ENCODE measurements around the gene ANKS6. TPM values are rescaled to one million over a fixed set of nuclear protein-coding genes. Genes with fewer than 3 reads are reported as not detected.

Gene ANKS6
- total and polyA plus RNA-seq, 10 of the 15 experiments (the other 5 are each of a cell fraction or from before 2014, with no cell fraction given) = 2.0 to 16.2 (median 6.1) TPM

DNA sequence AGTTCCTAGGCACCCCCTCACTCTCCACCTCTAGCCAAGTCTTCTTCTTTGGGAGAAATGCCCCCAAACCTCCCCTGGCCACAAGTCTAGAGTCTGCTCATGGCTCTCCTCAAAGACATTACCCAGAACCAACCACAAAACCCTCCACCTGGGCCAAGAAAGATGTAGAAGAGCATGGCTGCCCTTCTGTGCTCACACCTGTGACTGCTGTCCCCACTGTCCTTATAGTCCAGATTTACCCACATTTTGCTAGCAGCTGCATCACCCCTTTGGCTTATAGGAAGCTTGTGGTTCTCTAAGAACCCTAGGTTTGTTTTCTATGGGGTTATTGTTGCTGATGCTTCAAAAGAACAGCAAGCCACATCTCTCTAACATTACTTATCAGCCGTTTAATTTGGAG lies 81.5 kb downstream of the ANKS6 start (continued):
- no peak for TF ChIP-seq ZBTB4 (CRISPR knock-in tag; IDR thresholded peaks at IDR 0.05)

DNA sequence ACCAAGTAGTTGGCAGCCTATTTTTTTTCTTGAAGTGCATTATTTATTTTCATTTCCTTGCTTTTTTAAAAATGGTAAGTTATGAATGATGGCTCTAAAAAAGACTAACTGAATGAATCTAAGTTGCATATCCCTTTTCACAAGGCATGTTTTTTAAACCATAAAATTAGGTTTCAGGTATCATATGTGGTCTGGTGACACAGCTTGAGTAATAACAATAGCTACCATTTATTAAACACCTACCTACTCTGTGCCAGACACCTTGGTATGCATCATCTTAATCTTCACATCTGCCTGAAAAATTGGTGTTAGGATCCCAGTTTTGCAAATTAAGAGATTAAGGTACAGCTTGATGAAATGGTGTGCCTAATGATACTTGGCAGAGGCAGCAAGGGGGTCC lies 83.4 kb downstream of the ANKS6 start:
- intact Hi-C loops (cut with micrococcal nuclease; ENCODE audit: unreplicated experiment) (no loop called here), in situ Hi-C loops (cut with MboI) (no loop called here)
- H3K27ac ChIP-seq (ENCODE audit: control insufficient read depth, insufficient read depth) = no peak overlapping the region
- no peaks in the 10 kb centered on the region for H3K9me3 ChIP-seq (replicated peaks; ENCODE audit: control insufficient read depth, insufficient read depth, low read length)
- ChIA-PET CTCF (no interaction called here), RAD21 (ENCODE audit: unreplicated experiment) (no interaction called here), POLR2A (no interaction called here), SMC1A (ENCODE audit: uncharacterized antibody, unreplicated experiment) (interaction anchor here (0.7 kb wide), 1 partner anchor 62 kb away, joined by 3 read pairs; no protein-coding TSS in a partner anchor)
- no peak overlapping the region for H3K9ac ChIP-seq (ENCODE audit: control insufficient read depth, insufficient read depth, low read length)
- no peaks in the 10 kb centered on the region for H4K20me1 ChIP-seq (ENCODE audit: control insufficient read depth, insufficient read depth)
- BruUV-seq (replicated peaks) = no TSS peak
- no peak overlapping the region for H3K4me3 ChIP-seq
- no peak overlapping the region for H3K4me2 ChIP-seq (ENCODE audit: control insufficient read depth, insufficient read depth)
- peaks cover 3 to 4% of the 10 kb centered on the region in 2 experiments; a peak in 3 of 4 replicates for H3K27me3 ChIP-seq (replicated peaks in 1 of 2; ENCODE audit: control insufficient read depth in 2 of 2, insufficient read depth in 2 of 2, low read length in 1 of 2)
- ATAC-seq = peak; percentile 36; the same call in 1 of the 3 replicates
- no peaks in the 10 kb centered on the region for H3K79me2 ChIP-seq (ENCODE audit: control insufficient read depth, insufficient read depth, low read length)
- TF ChIP-seq MTA3 (IDR thresholded peaks at IDR 0.05; ENCODE audit: borderline replicate concordance, low read length) (no peak), JUNB (IDR thresholded peaks at IDR 0.05) (peak; percentile 27; the same call in 1 of the 2 replicates), ZSCAN29 (IDR thresholded peaks at IDR 0.05) (no peak)
- H2AFZ ChIP-seq (ENCODE audit: control insufficient read depth, low read depth, low read length) = no peak overlapping the region
- DNase-seq (ENCODE audit: low read depth, low spot score) = no peak
- FAIRE-seq = no peak
- no peaks in the 10 kb centered on the region for H3K4me1 ChIP-seq (ENCODE audit: control insufficient read depth, insufficient read depth, low read length)
- H3K36me3 ChIP-seq (ENCODE audit: control insufficient read depth in 2 of 2, insufficient read depth in 2 of 2, low read length in 1 of 2) = no peaks in the 10 kb centered on the region
